Stomach smooth muscle (tissue), 2 donors: ENCODE data around the gene TMCC1.
"Not testable (repeated sequence)": the region's sequence is repeated elsewhere in the genome, so short reads cannot be mapped to it uniquely, and the experiment has no call there.

Source experiments
- H3K27ac ChIP-seq: one replicate; pipeline ENCODE4 v1.7.0; 2013; ENCODE audit warnings: mild to moderate bottlenecking, low read length, inconsistent platforms
- H3K27me3 ChIP-seq, 2 donors: one replicate each; pipeline ENCODE4 v1.7.0; 2013; ENCODE audit warnings: low read length in 2 of 2; ENCODE audit not compliant: insufficient read depth in 2 of 2, control insufficient read depth in 1 of 2
- H3K36me3 ChIP-seq, 2 donors: one replicate each; pipeline ENCODE4 v1.7.0; 2013; ENCODE audit warnings: low read length in 2 of 2; ENCODE audit not compliant: control insufficient read depth in 2 of 2, insufficient read depth in 2 of 2
- H3K4me1 ChIP-seq: one replicate; pipeline ENCODE4 v1.7.0; 2013; ENCODE audit warnings: low read length; ENCODE audit not compliant: control insufficient read depth, insufficient read depth
- H3K4me3 ChIP-seq, 2 donors: one replicate each; pipeline ENCODE4 v1.7.0; 2013; ENCODE audit warnings: low read length in 2 of 2
- H3K9ac ChIP-seq, 2 donors: one replicate each; pipeline ENCODE4 v1.7.0; 2013; ENCODE audit warnings: low read length in 2 of 2, mild to moderate bottlenecking in 1 of 2
- H3K9me3 ChIP-seq, 2 donors: one replicate each; pipeline ENCODE4 v1.7.0; 2013; ENCODE audit warnings: low read length in 2 of 2; ENCODE audit not compliant: control insufficient read depth in 2 of 2
- donor health status: healthy.
- donor health status: Pancreatic carcinoma.

Gene TMCC1

DNA sequence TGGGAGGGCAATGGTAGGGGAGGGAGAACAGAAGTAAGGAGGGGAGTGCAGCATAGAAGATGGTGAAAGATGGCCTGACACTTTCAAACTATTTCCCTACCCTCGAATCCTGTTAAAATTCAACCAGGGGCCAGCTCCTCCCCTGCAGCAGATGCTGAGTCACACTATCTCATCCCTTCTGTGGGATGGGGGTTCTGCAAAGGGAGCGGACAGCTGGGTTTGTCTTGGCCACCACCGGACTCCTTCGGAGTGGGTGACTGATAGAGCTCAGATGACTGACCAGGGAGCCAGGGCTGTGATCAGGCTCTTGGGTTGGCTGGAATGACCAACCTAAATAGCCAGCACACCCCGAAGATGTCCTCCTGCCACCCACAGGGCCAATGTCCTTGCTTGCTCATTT is 33.6 kb upstream of the TMCC1 start:
- Histone ChIP-seq H3K27me3 (no peaks in the 10 kb centered on the region), H3K4me1 (no peaks in the 10 kb centered on the region), H3K4me3 (no peak overlapping the region), H3K9me3 (peaks cover 8 to 13% of the 10 kb centered on the region in 2 donors), H3K9ac (no peak overlapping the region), H3K36me3 (no peaks in the 10 kb centered on the region), H3K27ac (no peak overlapping the region)

DNA sequence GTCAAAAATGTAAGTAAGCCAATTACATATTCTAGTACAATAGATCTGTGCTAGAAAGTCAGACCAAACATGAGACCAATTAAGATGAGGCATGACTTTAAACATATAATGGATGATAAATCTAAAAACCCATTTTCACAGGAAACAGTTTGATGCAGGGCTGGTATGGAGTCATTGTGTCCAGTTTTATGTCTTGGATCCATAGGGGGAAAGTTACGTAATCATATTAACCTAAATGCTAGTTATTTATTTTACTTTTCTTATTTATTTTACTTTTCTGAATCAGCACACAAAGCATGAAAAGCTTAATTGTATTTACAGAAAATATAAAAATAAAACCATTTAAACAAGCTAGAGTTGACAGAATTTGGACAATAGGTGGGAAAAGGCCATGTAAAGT is 26.3 kb upstream of the TMCC1 start:
- Histone ChIP-seq H3K4me3 (no peak overlapping the region), H3K9me3 (peaks cover 3 to 30% of the 10 kb centered on the region in 2 donors), H3K36me3 (no peaks in the 10 kb centered on the region), H3K27ac (no peak overlapping the region), H3K4me1 (no peaks in the 10 kb centered on the region), H3K9ac (no peak overlapping the region), H3K27me3 (no peaks in the 10 kb centered on the region)

DNA sequence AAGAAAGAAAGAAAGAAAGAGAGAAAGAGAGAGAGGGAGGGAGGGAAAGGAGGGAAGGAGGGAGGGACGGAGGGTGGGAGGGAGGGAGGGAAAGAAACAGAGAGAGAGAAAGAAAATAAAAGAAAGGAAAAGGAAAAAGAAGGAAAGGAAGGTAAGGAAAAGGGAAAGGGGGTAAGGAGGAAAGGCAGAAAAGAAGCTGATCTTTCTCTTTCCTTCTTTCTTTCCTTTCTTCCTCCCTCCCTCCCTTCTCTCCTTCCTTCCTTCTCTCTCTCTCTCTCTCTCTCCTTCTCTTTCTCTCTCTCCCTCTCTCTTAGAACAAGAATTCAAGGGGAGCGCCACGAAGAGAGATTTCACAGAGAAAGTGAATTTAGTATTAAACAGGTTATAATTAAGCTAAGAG is 25.8 kb upstream of the TMCC1 start:
- no peak overlapping the region for H3K4me3 ChIP-seq
- H3K27me3 ChIP-seq: no peaks in the 10 kb centered on the region
- no peaks in the 10 kb centered on the region for H3K36me3 ChIP-seq
- H3K9ac ChIP-seq: no peak overlapping the region
- peaks cover 3 to 30% of the 10 kb centered on the region in 2 donors for H3K9me3 ChIP-seq
- no peaks in the 10 kb centered on the region for H3K4me1 ChIP-seq
- no peak overlapping the region for H3K27ac ChIP-seq

DNA sequence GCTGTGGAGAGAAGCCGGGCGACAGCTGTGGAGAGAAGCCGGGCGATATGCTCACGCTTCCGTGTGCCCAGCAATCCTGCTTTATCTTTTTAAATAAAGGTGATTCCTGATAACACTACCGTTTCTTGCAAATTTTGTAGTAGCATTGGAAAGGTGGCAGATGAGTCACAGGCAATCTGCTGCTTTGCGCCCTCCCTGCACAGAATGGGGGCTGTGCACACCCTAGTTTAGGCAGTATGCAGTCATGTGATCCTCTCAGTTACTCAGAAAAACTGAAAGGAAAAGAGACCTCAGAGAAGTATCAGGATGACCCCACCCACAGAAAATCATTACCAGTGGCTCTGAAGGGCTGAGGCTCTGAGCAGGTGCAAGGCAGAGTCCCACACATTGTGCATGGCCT is 24.9 kb upstream of the TMCC1 start:
- Histone ChIP-seq H3K27me3 (no peaks in the 10 kb centered on the region), H3K4me1 (no peaks in the 10 kb centered on the region), H3K27ac (no peak overlapping the region), H3K4me3 (no peak overlapping the region), H3K9ac (no peak overlapping the region), H3K9me3 (peaks cover 3 to 27% of the 10 kb centered on the region in 2 donors), H3K36me3 (no peaks in the 10 kb centered on the region)

DNA sequence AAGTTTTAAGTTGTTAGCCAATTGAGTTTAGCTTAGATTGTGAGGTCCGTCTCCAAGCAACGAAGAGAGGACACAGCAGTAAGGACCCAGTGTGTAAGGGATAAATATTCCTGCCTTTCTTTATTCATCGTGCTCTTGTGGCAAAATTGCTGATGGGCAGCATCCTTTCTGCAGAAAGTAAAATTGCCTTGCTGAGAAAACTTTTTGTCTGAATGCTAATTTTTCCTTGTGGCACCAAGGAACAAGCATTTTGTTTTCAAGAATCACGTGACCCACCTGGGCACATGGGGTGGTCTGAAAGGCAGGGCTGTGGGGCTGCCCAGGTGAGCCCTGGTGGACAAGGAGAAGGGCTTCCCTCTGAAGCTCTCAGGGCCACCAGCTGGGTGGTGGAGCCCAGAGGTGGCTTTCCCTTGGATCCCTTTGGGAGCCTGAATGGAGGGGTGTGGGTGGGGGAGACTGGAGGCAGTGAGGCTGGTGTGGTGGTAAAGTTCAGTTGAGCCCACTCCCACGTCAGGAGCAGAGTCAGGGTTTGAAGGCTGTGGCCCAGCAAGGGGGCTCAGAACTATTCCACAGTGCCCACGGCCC is 24.0 kb upstream of the TMCC1 start:
- Histone ChIP-seq H3K4me1 (no peaks in the 10 kb centered on the region), H3K4me3 (no peak overlapping the region), H3K36me3 (no peaks in the 10 kb centered on the region), H3K9ac (no peak overlapping the region), H3K27me3 (peaks cover 0 to 2% of the 10 kb centered on the region in 2 donors), H3K27ac (no peak overlapping the region), H3K9me3 (peaks cover 3 to 27% of the 10 kb centered on the region in 2 donors)

DNA sequence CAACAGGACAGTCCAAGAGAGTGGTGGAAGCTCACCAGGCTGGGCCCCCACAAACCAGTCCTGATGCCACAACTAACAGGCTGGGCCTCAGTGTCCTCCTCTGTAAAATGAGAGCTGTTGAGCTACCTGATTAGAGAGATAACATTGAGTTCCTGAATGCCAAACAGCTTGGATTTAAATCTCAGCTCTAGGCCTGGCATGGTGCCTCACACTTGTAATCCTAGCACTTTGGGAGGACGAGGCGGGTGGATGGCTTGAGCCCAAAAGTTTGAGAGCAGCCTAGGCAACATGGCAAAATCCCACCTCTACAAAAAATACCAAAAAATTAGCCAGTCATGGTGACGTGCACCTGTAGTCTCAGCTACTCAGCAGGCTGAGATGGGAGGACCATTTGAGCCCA is 20.1 kb upstream of the TMCC1 start:
- no peaks in the 10 kb centered on the region for H3K36me3 ChIP-seq
- no peak overlapping the region for H3K4me3 ChIP-seq
- peaks cover 0 to 2% of the 10 kb centered on the region in 2 donors for H3K27me3 ChIP-seq
- H3K9ac ChIP-seq: no peak overlapping the region
- H3K4me1 ChIP-seq: no peaks in the 10 kb centered on the region
- no peak overlapping the region for H3K27ac ChIP-seq
- peaks cover 3 to 22% of the 10 kb centered on the region in 2 donors for H3K9me3 ChIP-seq

DNA sequence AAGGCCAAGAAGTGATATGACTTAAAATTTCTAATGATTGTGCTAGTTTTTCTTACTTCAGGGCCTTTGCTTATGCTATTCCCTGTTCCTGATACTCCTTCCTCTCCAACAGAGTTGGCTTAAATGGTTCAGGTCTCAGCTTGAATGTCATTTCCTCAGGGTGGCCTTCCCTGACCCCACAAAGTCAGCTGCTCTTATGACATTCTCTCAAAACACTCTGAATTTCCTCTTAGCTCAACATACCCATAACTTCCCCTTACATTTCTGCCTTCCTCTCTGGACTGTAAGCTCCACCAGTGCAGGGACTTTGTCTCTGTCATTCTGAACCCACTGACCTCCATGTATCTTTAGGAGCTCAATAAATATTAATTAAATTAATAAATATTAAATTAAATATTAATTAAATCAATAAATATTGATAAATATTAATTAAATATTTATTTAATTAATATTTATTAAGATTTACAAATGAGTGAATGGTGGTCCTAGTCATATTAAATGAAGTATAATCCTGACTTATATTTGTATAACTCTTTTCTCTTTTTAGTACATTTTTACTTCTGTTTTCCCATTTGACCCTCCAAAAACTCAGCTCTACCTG is 17.9 kb upstream of the TMCC1 start:
- H3K9me3 ChIP-seq: peaks cover under 1 to 4% of the 10 kb centered on the region in 2 donors
- H3K27ac ChIP-seq: no peak overlapping the region

DNA sequence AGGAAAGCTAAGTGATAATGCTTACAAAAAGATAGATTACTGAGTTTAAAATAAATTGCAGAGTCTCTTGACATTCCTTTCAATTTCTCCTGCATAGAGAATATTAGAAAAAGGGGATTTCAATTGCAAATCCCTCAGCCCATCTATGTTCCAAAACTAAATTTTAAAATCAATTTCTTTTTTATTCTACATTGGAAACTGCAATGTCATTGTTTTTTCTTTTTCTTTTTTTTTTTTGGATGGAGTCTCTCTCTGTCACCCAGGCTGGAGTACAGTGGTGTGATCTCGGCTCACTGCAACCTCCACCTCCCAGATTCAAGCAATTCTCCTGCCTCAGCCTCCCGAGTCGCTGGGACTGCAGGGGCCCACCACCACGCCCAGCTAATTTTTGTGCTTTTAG is 15.7 kb upstream of the TMCC1 start:
- not testable (repeated sequence) for H3K27ac ChIP-seq, H3K36me3 ChIP-seq, H3K4me1 ChIP-seq, H3K4me3 ChIP-seq, H3K9ac ChIP-seq, H3K27me3 ChIP-seq, H3K9me3 ChIP-seq

More for the DNA sequence above, 17.9 kb upstream of the TMCC1 start:
- Histone ChIP-seq H3K9ac (no peak overlapping the region), H3K4me1 (no peaks in the 10 kb centered on the region), H3K36me3 (no peaks in the 10 kb centered on the region), H3K4me3 (no peak overlapping the region), H3K27me3 (peaks cover 0 to 2% of the 10 kb centered on the region in 2 donors)

DNA sequence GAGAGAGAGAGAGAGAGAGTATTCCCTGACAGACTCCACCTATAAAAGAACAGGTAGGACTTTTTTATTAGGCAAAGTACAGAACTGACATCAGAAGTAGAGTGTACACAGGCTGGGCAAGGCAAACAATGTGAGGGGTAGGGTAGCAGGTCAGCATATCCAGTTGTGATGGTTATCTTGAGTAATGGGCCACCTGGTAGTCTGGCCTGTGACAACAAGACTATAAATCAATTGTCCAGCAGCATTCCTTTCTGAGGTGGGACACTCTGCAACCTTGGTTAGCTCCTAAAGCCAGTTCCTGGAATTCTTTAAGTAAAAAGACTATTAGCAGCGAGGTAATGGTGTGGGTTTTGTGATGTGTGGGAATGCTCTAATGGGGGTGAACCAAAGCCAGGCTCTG is 14.9 kb upstream of the TMCC1 start:
- Histone ChIP-seq H3K9me3 (peaks cover 0 to 4% of the 10 kb centered on the region in 2 donors), H3K27ac (no peak overlapping the region), H3K27me3 (peaks cover 0 to 2% of the 10 kb centered on the region in 2 donors), H3K36me3 (no peaks in the 10 kb centered on the region), H3K9ac (no peak overlapping the region), H3K4me1 (no peaks in the 10 kb centered on the region), H3K4me3 (no peak overlapping the region)

DNA sequence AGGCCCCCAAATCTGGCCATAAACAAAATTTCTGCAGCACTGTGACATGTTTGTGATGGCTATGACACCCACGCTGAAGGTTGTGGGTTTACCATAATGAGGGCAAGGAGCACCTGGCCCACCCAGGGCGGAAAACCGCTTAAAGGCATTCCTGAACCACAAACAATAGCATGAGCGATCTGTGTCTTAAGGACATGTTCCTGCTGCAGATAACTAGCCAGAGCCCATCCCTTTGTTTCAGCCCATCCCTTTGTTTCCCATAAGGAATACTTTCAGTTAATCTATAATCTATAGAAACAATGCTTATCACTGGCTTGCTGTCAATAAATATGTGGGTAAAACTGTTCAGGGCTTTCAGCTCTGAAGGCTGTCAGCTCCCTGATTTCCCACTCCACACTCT is 7.8 kb upstream of the TMCC1 start:
- not testable (repeated sequence) for H3K9me3 ChIP-seq, H3K36me3 ChIP-seq, H3K27me3 ChIP-seq, H3K4me1 ChIP-seq, H3K4me3 ChIP-seq, H3K9ac ChIP-seq, H3K27ac ChIP-seq

DNA sequence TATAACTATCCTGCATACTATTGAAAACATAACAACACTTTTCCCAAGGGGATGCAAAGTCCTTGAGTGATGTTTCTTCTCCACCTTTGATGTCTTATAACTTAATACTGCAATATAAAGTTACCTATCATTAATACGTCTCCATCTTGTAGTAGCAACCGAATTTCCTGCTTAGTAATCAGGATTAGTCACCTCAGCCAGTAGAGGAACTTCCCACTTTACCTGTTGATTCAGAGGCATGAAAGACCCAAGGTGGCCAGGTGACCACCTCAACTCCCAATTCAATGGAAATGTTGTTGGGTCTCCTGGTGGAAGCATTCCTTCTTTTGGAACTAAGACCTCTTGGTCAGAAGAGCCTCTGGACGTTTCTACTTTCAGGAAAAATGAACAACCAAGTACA is 3.5 kb upstream of the TMCC1 start:
- Histone ChIP-seq H3K36me3 (no peaks in the 10 kb centered on the region), H3K9me3 (no peaks in the 10 kb centered on the region), H3K9ac (no peak overlapping the region), H3K4me3 (no peak overlapping the region), H3K27me3 (no peaks in the 10 kb centered on the region), H3K4me1 (peaks cover 13% of the 10 kb centered on the region), H3K27ac (no peak overlapping the region)
